GM12878 (cell line): ENCODE measurements around the gene ADD1. TPM values are rescaled to one million over a fixed set of nuclear protein-coding genes. Genes with fewer than 3 reads are reported as not detected.

Source experiments
- ATAC-seq: fragments of 200-7000 bp; cut with Tn5 transposase; 3 replicates; pipeline ENCODE4 v1.9.1; 2020; ENCODE audit warnings: mild to moderate bottlenecking, moderate library complexity
- BruUV-seq: library from RNA; stranded (reverse); fragments of 400-500 nt; replicated peaks from 2 replicates; lab custom pipeline; 2021; lab: Mats Ljungman, UMichigan
- CTCF ChIA-PET: fragments of 300-600 bp; sonication (Branson Sonifier 250); formaldehyde crosslinking; extraction: SDS; loops from one replicate; lab custom pipeline; 2021; ENCODE audit warnings: inconsistent platforms; lab: Yijun Ruan, JAX
- POLR2A ChIA-PET: fragments of 350-600 bp; formaldehyde crosslinking; extraction: SDS; loops from one replicate; lab custom pipeline; 2021; ENCODE audit warnings: inconsistent platforms; lab: Charles Lee
- RAD21 ChIA-PET: fragments of 300-600 bp; sonication (Branson Sonifier 250); formaldehyde crosslinking; loops from one replicate; lab custom pipeline; 2023; ENCODE audit warnings: antibody characterized with exemption; ENCODE audit not compliant: unreplicated experiment; lab: Charles Lee
- SMC1A ChIA-PET: fragments of 300-600 bp; sonication (Branson Sonifier 250); formaldehyde crosslinking; loops from one replicate; lab custom pipeline; 2023; ENCODE audit not compliant: unreplicated experiment, uncharacterized antibody; lab: Charles Lee
- DNase-seq: peaks from one replicate; pipeline ENCODE4 v3.0.0-alpha.2; 2011; ENCODE audit warnings: low read depth, low spot score
- FAIRE-seq: peaks from 3 replicates; lab custom pipeline; 2011; peaks lifted over from hg19 to GRCh38; lab: Jason Lieb, UNC
- H2AFZ ChIP-seq: 2 replicates; pipeline ENCODE4 v1.6.0; 2011; ENCODE audit warnings: low read depth, low read length, control low read depth; ENCODE audit not compliant: control insufficient read depth
- H3K27ac ChIP-seq: 2 replicates; pipeline ENCODE4 v1.5.1; 2011; ENCODE audit warnings: control low read depth; ENCODE audit not compliant: control insufficient read depth, insufficient read depth
- H3K27me3 ChIP-seq, 2 experiments: replicated peaks in 1 of 2; 2 replicates each; pipeline versions ENCODE4 v1.6.0 to v1.6.1; 2011; ENCODE audit warnings: low read length in 1 of 2; ENCODE audit not compliant: control insufficient read depth in 2 of 2, insufficient read depth in 2 of 2
- H3K36me3 ChIP-seq, 2 experiments: 2 replicates each; pipeline ENCODE4 v1.5.1; 2011; ENCODE audit warnings: low read length in 1 of 2; ENCODE audit not compliant: control insufficient read depth in 2 of 2, insufficient read depth in 2 of 2
- H3K4me1 ChIP-seq: 2 replicates; pipeline ENCODE4 v1.6.1; 2011; ENCODE audit warnings: mild to moderate bottlenecking, low read length, moderate library complexity, mixed read lengths; ENCODE audit not compliant: control insufficient read depth, insufficient read depth
- H3K4me2 ChIP-seq: 2 replicates; pipeline ENCODE4 v1.6.0; 2011; ENCODE audit warnings: control low read depth; ENCODE audit not compliant: control insufficient read depth, insufficient read depth
- H3K4me3 ChIP-seq: fragments of 200-600 bp; sonication (generic); 2 replicates; pipeline ENCODE4 v1.5.1; 2016
- H3K79me2 ChIP-seq: 2 replicates; pipeline ENCODE4 v1.6.0; 2011; ENCODE audit warnings: low read length; ENCODE audit not compliant: control insufficient read depth, insufficient read depth
- H3K9ac ChIP-seq: 2 replicates; pipeline ENCODE4 v1.8.0; 2011; ENCODE audit warnings: low read length, control low read depth, mixed read lengths; ENCODE audit not compliant: control insufficient read depth, insufficient read depth
- H3K9me3 ChIP-seq: replicated peaks from 3 replicates; pipeline ENCODE4 v1.5.1; 2011; ENCODE audit warnings: mild to moderate bottlenecking, low read length; ENCODE audit not compliant: control insufficient read depth, insufficient read depth
- H4K20me1 ChIP-seq: 2 replicates; pipeline ENCODE4 v1.6.0; 2011; ENCODE audit not compliant: control insufficient read depth, insufficient read depth
- BCL11A ChIP-seq: IDR thresholded peaks from 2 replicates; pipeline ENCODE4 v1.6.1; 2011; ENCODE audit warnings: low read depth, low read length
- BHLHE40 ChIP-seq, 2 experiments: fragments of 450-650 bp in 1 of 2; IDR thresholded peaks; 2 replicates each; pipeline ENCODE4 v1.6.1; 2011 to 2017; ENCODE audit warnings: low read depth in 2 of 2, borderline replicate concordance in 1 of 2, improper control_type of control experiment in 1 of 2, low read length in 1 of 2, mild to moderate bottlenecking in 1 of 2
- BMI1 ChIP-seq: fragments of 450-650 bp; IDR thresholded peaks from 2 replicates; pipeline ENCODE4 v1.6.1; 2016; ENCODE audit warnings: mild to moderate bottlenecking, moderate library complexity, borderline replicate concordance
- CEBPZ ChIP-seq: fragments of 150-350 bp; IDR thresholded peaks from 2 replicates; pipeline ENCODE4 v1.6.1; 2016; ENCODE audit warnings: low read depth, low read length
- ELK1 ChIP-seq: IDR thresholded peaks from 2 replicates; pipeline ENCODE4 v1.6.1; 2012; ENCODE audit warnings: low read depth, low read length, improper control_type of control experiment
- ESRRA ChIP-seq: IDR thresholded peaks from 2 replicates; pipeline ENCODE4 v1.6.1; 2012; ENCODE audit warnings: mild to moderate bottlenecking, low read length, improper control_type of control experiment
- HDGF ChIP-seq: fragments of 450-650 bp; IDR thresholded peaks from 2 replicates; pipeline ENCODE4 v1.6.1; 2016; ENCODE audit warnings: antibody characterized with exemption
- NFXL1 ChIP-seq: fragments of 450-650 bp; IDR thresholded peaks from 2 replicates; pipeline ENCODE4 v1.6.1; 2017; ENCODE audit warnings: antibody characterized with exemption, mild to moderate bottlenecking, borderline replicate concordance
- NFYA ChIP-seq: IDR thresholded peaks from 2 replicates; pipeline ENCODE4 v1.6.1; 2011; ENCODE audit warnings: low read depth, mild to moderate bottlenecking, low read length, improper control_type of control experiment, borderline replicate concordance
- NRF1 ChIP-seq: conservative IDR thresholded peaks from 2 replicates; pipeline ENCODE4 v1.6.1; 2011; ENCODE audit warnings: mild to moderate bottlenecking, low read depth, low read length, improper control_type of control experiment
- SMARCA5 ChIP-seq: fragments of 450-650 bp; IDR thresholded peaks from 2 replicates; pipeline ENCODE4 v1.6.1; 2017; ENCODE audit warnings: mild to moderate bottlenecking
- TCF3 ChIP-seq: IDR thresholded peaks from 2 replicates; pipeline ENCODE4 v1.6.1; 2012; ENCODE audit warnings: low read depth, mild to moderate bottlenecking, low read length, borderline replicate concordance; ENCODE audit not compliant: insufficient read depth
- ZNF217 ChIP-seq: fragments of 450-650 bp; IDR thresholded peaks from 2 replicates; pipeline ENCODE4 v1.6.1; 2017; ENCODE audit warnings: antibody characterized with exemption, mild to moderate bottlenecking
- WGBS: methylation state at CpG from one replicate; pipeline ENCODE4 v1.1.6; 2016; ENCODE audit warnings: low lambda C conversion rate; ENCODE audit not compliant: insufficient replicate concordance, insufficient coverage; ENCODE audit errors: missing lambda C conversion rate; 5-methylcytosine and 5-hydroxymethylcytosine counted together
- in situ Hi-C: fragments of 300-500 bp; cut with MboI; formaldehyde crosslinking; loops from 9 replicates; pipeline ENCODE4 v1.14.3; 2018; ENCODE audit warnings: mixed read lengths
- intact Hi-C: fragments of 100-400 bp; cut with micrococcal nuclease; formaldehyde crosslinking; loops from one replicate; pipeline ENCODE4 v1.14.2; 2022; ENCODE audit not compliant: unreplicated experiment
- polyA plus RNA-seq, 11 experiments: library from polyadenylated mRNA; depleted of rRNA in 4 of 11; unstranded in 6 of 11; stranded (reverse) in 5 of 11; fragments of >200 nt; fragmentation: Nextera tagmentation in 4 of 11; fragmentation: Illumina TruSeq in 1 of 11; extraction: Ambion mirVana in 4 of 11; extraction: Trizol in 1 of 11; gene quantifications; 1 replicate in 1 of 11; 2 replicates in 10 of 11; pipeline versions ENCODE4 v1.2.1 to v1.2.3, GENCODE V29; 2011 to 2016; ENCODE audit warnings: inconsistent platforms in 2 of 11, missing spikeins in 2 of 11, low read depth in 1 of 11
- total RNA-seq, 4 experiments: library from RNA; depleted of rRNA in 3 of 4; stranded (reverse); fragments of >200 nt in 3 of 4; fragmentation: Illumina TruSeq in 1 of 4; extraction: Trizol in 1 of 4; gene quantifications; 2 replicates each; pipeline versions ENCODE4 v1.2.1 to v1.2.3, GENCODE V29; 2013 to 2021
- TF ChIP-seq, protein P1 (sequence below): fragments of 450-650 bp; IDR thresholded peaks from 2 replicates; pipeline ENCODE4 v1.6.1; 2017; ENCODE audit warnings: mild to moderate bottlenecking
- TF ChIP-seq, protein P2 (sequence below): IDR thresholded peaks from 2 replicates; pipeline ENCODE4 v1.6.1; 2012; ENCODE audit warnings: low read depth, low read length, improper control_type of control experiment

ADD1 gene
- total and polyA plus RNA-seq, 10 of the 15 experiments (the other 5 are each of a cell fraction or from before 2014, with no cell fraction given), result 21.6 to 182 (median 105) TPM

DNA sequence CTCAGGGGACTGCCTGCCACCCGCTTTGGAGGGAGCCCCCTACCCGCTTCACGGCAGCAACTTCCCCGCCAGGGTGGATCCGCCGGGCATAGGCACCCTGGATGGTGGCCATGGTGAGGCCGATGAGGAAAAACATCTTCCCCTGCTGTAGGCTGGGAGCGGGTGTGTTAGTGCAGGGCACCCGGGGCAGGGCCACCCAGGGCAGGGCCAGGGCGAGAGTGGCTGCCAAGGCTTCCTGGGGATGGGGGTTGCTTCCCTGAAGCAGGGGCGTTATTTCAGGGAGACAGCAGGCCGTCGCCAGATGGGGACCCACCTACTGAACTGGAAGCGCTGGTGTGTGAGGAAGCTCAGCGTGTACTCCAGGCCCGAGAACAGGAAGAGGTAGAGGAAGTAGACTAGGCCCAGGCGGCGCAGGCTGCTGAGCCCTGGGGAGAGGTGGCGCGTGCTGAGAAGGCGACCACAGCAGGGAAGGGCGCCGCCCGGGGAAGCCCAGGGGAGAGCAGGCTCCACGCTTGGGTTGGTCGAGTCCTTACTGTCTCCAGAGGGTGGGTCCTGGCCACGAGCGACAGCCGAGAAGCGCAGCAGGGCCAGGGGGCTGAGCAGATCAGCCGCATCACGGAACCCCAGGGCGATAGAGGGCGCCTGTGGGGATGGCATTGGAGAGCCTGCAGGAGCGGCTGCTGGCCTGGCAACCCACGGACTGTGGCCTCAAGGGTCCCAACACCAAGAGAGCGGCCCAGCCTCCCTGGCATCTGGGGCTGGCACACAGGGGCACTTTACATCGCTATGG lies 88.1 kb downstream of the ADD1 start:
- in situ Hi-C loops, result loop anchor here (25.0 kb wide), 1 partner anchor 169 kb away; the partner anchor contains the start of gene TNIP2
- ChIA-PET RAD21 (interaction anchor here (1.0 kb wide), 1 partner anchor 23 kb away, joined by 3 read pairs; no protein-coding TSS in a partner anchor), SMC1A (interaction anchor here (1.4 kb wide), 1 partner anchor 153 kb away, joined by 3 read pairs; no protein-coding TSS in a partner anchor), CTCF (no interaction called here), POLR2A (no interaction called here)
- H3K27ac ChIP-seq, result peak overlapping the region; percentile 51
- no peak overlapping the region; the same call in 1 of the 2 replicates for H2AFZ ChIP-seq
- no peaks in the 10 kb centered on the region for H3K27me3 ChIP-seq
- peak; percentile 55 for DNase-seq
- H3K9ac ChIP-seq, result peak overlapping the region; percentile 49
- peak overlapping the region; percentile 75 for H3K4me3 ChIP-seq
- peaks cover 26% of the 10 kb centered on the region for H3K4me1 ChIP-seq
- H3K4me2 ChIP-seq, result peak overlapping the region; percentile 66
- no TSS peak for BruUV-seq
- H3K9me3 ChIP-seq, result no peaks in the 10 kb centered on the region
- peak; percentile 59 for ATAC-seq
- FAIRE-seq, result peak; percentile 93
- intact Hi-C loops, result loop anchor here (5.0 kb wide), 2 partner anchors 79 to 169 kb away; no protein-coding TSS in a partner anchor
- H4K20me1 ChIP-seq, result no peaks in the 10 kb centered on the region
- H3K36me3 ChIP-seq, result peaks cover 10 to 17% of the 10 kb centered on the region in 2 experiments; a peak in 3 of 4 replicates
- peaks cover 46% of the 10 kb centered on the region for H3K79me2 ChIP-seq
- WGBS, result 8% methylated on average over 38 of the region's 38 CpGs
- no peak; the same call in none of the 2 replicates for TF ChIP-seq HDGF
- 0 out of 2 replicates have a peak, but pooled peaks have one; percentile 17 for TF ChIP-seq TCF3
- TF ChIP-seq BCL11A, result no peak
- peak; percentile 89 to 93 for TF ChIP-seq BHLHE40 (IDR thresholded peaks at IDR 0.05; ENCODE audit: borderline replicate concordance in 1 of 2, low read depth in 2 of 2, low read length in 1 of 2)
- TF ChIP-seq ESRRA, result no peak
- TF ChIP-seq ZNF217, result no peak
- no peak for TF ChIP-seq NFXL1
- no peak for TF ChIP-seq BMI1
- TF ChIP-seq, protein P1, sequence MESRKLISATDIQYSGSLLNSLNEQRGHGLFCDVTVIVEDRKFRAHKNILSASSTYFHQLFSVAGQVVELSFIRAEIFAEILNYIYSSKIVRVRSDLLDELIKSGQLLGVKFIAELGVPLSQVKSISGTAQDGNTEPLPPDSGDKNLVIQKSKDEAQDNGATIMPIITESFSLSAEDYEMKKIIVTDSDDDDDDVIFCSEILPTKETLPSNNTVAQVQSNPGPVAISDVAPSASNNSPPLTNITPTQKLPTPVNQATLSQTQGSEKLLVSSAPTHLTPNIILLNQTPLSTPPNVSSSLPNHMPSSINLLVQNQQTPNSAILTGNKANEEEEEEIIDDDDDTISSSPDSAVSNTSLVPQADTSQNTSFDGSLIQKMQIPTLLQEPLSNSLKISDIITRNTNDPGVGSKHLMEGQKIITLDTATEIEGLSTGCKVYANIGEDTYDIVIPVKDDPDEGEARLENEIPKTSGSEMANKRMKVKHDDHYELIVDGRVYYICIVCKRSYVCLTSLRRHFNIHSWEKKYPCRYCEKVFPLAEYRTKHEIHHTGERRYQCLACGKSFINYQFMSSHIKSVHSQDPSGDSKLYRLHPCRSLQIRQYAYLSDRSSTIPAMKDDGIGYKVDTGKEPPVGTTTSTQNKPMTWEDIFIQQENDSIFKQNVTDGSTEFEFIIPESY, result no peak
- TF ChIP-seq SMARCA5, result peak; percentile 56
- TF ChIP-seq, protein P2, sequence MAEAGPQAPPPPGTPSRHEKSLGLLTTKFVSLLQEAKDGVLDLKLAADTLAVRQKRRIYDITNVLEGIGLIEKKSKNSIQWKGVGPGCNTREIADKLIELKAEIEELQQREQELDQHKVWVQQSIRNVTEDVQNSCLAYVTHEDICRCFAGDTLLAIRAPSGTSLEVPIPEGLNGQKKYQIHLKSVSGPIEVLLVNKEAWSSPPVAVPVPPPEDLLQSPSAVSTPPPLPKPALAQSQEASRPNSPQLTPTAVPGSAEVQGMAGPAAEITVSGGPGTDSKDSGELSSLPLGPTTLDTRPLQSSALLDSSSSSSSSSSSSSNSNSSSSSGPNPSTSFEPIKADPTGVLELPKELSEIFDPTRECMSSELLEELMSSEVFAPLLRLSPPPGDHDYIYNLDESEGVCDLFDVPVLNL, result no peak
- TF ChIP-seq CEBPZ, result no peak
- TF ChIP-seq NRF1, result no peak
- no peak for TF ChIP-seq ELK1
- no peak for TF ChIP-seq NFYA
